Measurements from ENCODE around the gene VAV1. TPM values are rescaled to one million over a fixed set of nuclear protein-coding genes. Genes with fewer than 3 reads are reported as not detected.

The VAV1 gene
- total and polyA plus RNA-seq, 2 of the 8 experiments (the other 6 are each of a cell fraction or from before 2014, with no cell fraction given) = 0.21 to 0.22 TPM

- TF ChIP-seq CHD7 (IDR thresholded peaks at IDR 0.05; ENCODE audit: insufficient replicate concordance, low read length) (no peak), SP2 (IDR thresholded peaks at IDR 0.05; ENCODE audit: low read length) (no peak), ASH2L (IDR thresholded peaks at IDR 0.05; ENCODE audit: low read length) (no peak), TCF12 (IDR thresholded peaks at IDR 0.05; ENCODE audit: low read depth, low read length) (no peak), SAP30 (IDR thresholded peaks at IDR 0.05; ENCODE audit: insufficient read depth, insufficient replicate concordance, low read length) (no peak), BACH1 (IDR thresholded peaks at IDR 0.05; ENCODE audit: low read length) (no peak), CBX8 (IDR thresholded peaks at IDR 0.05; ENCODE audit: borderline replicate concordance, low read depth, low read length) (no peak), SIRT6 (IDR thresholded peaks at IDR 0.05; ENCODE audit: low read length) (no peak), PHF8 (conservative IDR thresholded peaks at IDR 0.05; ENCODE audit: low read depth, low read length) (no peak), TBP (IDR thresholded peaks at IDR 0.05; ENCODE audit: low read depth, low read length) (no peak), NRF1 (IDR thresholded peaks at IDR 0.05; ENCODE audit: low read depth, low read length) (no peak), GABPA (IDR thresholded peaks at IDR 0.05; ENCODE audit: borderline replicate concordance, insufficient read depth, low read length) (no peak)
These were observed 89.3 kb downstream of the VAV1 start (continued) for GRCh38 chr19:6861683-6862286.

All from H1 (cell line).